Heart right ventricle (tissue), 16 donors: ENCODE measurements around the gene SLC2A1. TPM values are rescaled to one million over a fixed set of nuclear protein-coding genes. Genes with fewer than 3 reads are reported as not detected.

Source experiments
- ATAC-seq, 8 donors: fragments of 200-7000 bp; cut with Tn5 transposase; one replicate each; pipeline ENCODE4 v1.9.1; 2020; ENCODE audit warnings: mild to moderate bottlenecking in 8 of 8, moderate library complexity in 8 of 8, moderate number of reproducible peaks in 1 of 8
- DNase-seq, 2 donors: peaks; one replicate each; pipeline ENCODE4 v3.0.0-alpha.2; 2020
- H3K27ac ChIP-seq, 10 donors: fragments of 200-600 bp; sonication (generic) in 2 of 10; one replicate each; pipeline versions ENCODE4 v1.5.0 to v1.8.0; 2020 to 2022; ENCODE audit warnings: mild to moderate bottlenecking in 3 of 10
- H3K27me3 ChIP-seq, 7 donors: fragments of 200-600 bp; one replicate each; pipeline ENCODE4 v1.8.0; 2021 to 2022; ENCODE audit warnings: mild to moderate bottlenecking in 2 of 7
- H3K36me3 ChIP-seq, 9 donors: fragments of 200-600 bp; sonication (generic) in 1 of 9; one replicate each; pipeline versions ENCODE4 v1.5.0 to v1.8.0; 2020 to 2022; ENCODE audit warnings: mild to moderate bottlenecking in 2 of 9
- H3K4me1 ChIP-seq, 9 donors: fragments of 200-600 bp; sonication (generic) in 1 of 9; one replicate each; pipeline versions ENCODE4 v1.5.0 to v1.8.0; 2020 to 2022; ENCODE audit warnings: mild to moderate bottlenecking in 4 of 9
- H3K4me3 ChIP-seq, 10 donors: fragments of 200-600 bp; sonication (generic) in 2 of 10; one replicate each; pipeline versions ENCODE4 v1.5.0 to v1.8.0; 2020 to 2022; ENCODE audit warnings: mild to moderate bottlenecking in 7 of 10, moderate library complexity in 2 of 10
- H3K9me3 ChIP-seq, 11 donors: fragments of 200-600 bp in 10 of 11; sonication (generic) in 2 of 11; one replicate each; pipeline versions ENCODE4 v1.5.0 to v1.8.0; 2013 to 2022; ENCODE audit warnings: mild to moderate bottlenecking in 2 of 11, control low read depth in 1 of 11, moderate library complexity in 1 of 11
- WGBS, 2 donors: extraction: QIAGEN DNeasy Blood & Tissue Kit; methylation state at CpG; one replicate each; pipeline ENCODE4 v1.1.7; 2013; ENCODE audit warnings: inconsistent platforms in 1 of 2; 5-methylcytosine and 5-hydroxymethylcytosine counted together
- intact Hi-C, 10 donors: fragments of 100-400 bp; cut with DNase I; formaldehyde crosslinking; loops; one replicate each; pipeline versions ENCODE4 v1.11.1 to v1.14.2; 2022
- polyA plus RNA-seq, 2 donors: library from polyadenylated mRNA; stranded (reverse); fragments of 200-250 nt; gene quantifications; one replicate each; pipeline ENCODE4 v1.2.3, GENCODE V29; 2013
- total RNA-seq, 10 donors: library from RNA; stranded (reverse); fragmentation: NEBNext Ultra II Directional in 3 of 10; extraction: Animal tissue kit (Norgen Biotek cat#: 25700) in 3 of 10; gene quantifications; one replicate each; pipeline versions ENCODE4 v1.2.1 to v1.2.4, GENCODE V29; 2021 to 2023
- TF ChIP-seq, protein P1 (sequence below), 9 donors: fragments of 200-600 bp; sonication (generic) in 2 of 9; IDR thresholded peaks; one replicate each; pipeline versions ENCODE4 v1.5.0 to v1.8.0; 2021 to 2022; ENCODE audit warnings: antibody characterized with exemption in 9 of 9, mild to moderate bottlenecking in 5 of 9, moderate library complexity in 1 of 9
- donor health status: Arrhythmogenic right ventricular cardiomyopathy.
- donor health status: ischemic (EF 13 %, LVEDD 7.1; RV severe dilation, severe dysfunction).
- donor health status: healthy with polysubstance abuse.
- donor health status: DM: no; HTN: yes; CAD: no.
- donor health status: DM: no; HTN: no; CAD: no.
- donor health status: ischemic (EF 25% LVEDD 6.9; RV normal size, moderate dysfunction).
- donor health status: ischemic (EF 25% LVEDD 5.7; RV mildly dilated, moderate dysfunction).
- donor health status: healthy.
- donor health status: DM: yes; HTN: yes; CAD: no.
- donor health status: Ischemic cardiomyopathy.
- donor health status: ischemic (EF 35%, LVEDD 5.7; RV mildly dilated, moderate dysfunction).
- donor health status: nonischemic (EF 11% LVEDD 7.7; RV severe dilation, severe dysfunction).
- donor health status: DM: yes; HTN: yes; CAD: no.
- donor health status: PGD.
- donor health status: ischemic (EF 29% LVEDD 5.4; RV normal size, mild dysfunction).
- donor health status: nonischemic (EF 23%, LVEDD 6.1; RV moderate dilation, normal function).

The SLC2A1 gene
- total and polyA plus RNA-seq, 12 donors: 6.7 to 98.7 (median 28.9) TPM

GRCh38 chr1:42993502-42994136, 35.0 kb upstream of the SLC2A1 start:
- DNase-seq (peak; percentile 20 to 42), ATAC-seq (peak; percentile 58 to 99 (median 86))
- no peak overlapping the region for H3K27ac ChIP-seq
- H3K9me3 ChIP-seq: peaks cover 0 to 14% (median 0%) of the 10 kb centered on the region in 11 donors
- WGBS, 2 donors: 58 to 61% methylated on average over 8 of the region's 8 CpGs
- TF ChIP-seq, protein P1, sequence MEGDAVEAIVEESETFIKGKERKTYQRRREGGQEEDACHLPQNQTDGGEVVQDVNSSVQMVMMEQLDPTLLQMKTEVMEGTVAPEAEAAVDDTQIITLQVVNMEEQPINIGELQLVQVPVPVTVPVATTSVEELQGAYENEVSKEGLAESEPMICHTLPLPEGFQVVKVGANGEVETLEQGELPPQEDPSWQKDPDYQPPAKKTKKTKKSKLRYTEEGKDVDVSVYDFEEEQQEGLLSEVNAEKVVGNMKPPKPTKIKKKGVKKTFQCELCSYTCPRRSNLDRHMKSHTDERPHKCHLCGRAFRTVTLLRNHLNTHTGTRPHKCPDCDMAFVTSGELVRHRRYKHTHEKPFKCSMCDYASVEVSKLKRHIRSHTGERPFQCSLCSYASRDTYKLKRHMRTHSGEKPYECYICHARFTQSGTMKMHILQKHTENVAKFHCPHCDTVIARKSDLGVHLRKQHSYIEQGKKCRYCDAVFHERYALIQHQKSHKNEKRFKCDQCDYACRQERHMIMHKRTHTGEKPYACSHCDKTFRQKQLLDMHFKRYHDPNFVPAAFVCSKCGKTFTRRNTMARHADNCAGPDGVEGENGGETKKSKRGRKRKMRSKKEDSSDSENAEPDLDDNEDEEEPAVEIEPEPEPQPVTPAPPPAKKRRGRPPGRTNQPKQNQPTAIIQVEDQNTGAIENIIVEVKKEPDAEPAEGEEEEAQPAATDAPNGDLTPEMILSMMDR (IDR thresholded peaks at IDR 0.05): no peak
- H3K4me3 ChIP-seq: no peak overlapping the region
- H3K4me1 ChIP-seq: peaks cover 0 to 9% (median 0%) of the 10 kb centered on the region in 9 donors
- intact Hi-C loops: no loop called here
- no peaks in the 10 kb centered on the region for H3K27me3 ChIP-seq
- no peaks in the 10 kb centered on the region for H3K36me3 ChIP-seq

GRCh38 chr1:42992054-42992571, 33.4 kb upstream of the SLC2A1 start:
- TF ChIP-seq, protein P1 (IDR thresholded peaks at IDR 0.05): no peak
- no peaks in the 10 kb centered on the region for H3K27me3 ChIP-seq
- H3K9me3 ChIP-seq: peaks cover 0 to 14% (median 0%) of the 10 kb centered on the region in 11 donors
- H3K27ac ChIP-seq: no peak overlapping the region
- ATAC-seq (no peak), DNase-seq (no peak)
- WGBS, 2 donors: 80 to 86% methylated on average over 5 of the region's 5 CpGs
- no peaks in the 10 kb centered on the region for H3K36me3 ChIP-seq
- H3K4me1 ChIP-seq: peaks cover 0 to 9% (median 0%) of the 10 kb centered on the region in 9 donors
- H3K4me3 ChIP-seq: no peak overlapping the region
- intact Hi-C loops: no loop called here

DNA sequence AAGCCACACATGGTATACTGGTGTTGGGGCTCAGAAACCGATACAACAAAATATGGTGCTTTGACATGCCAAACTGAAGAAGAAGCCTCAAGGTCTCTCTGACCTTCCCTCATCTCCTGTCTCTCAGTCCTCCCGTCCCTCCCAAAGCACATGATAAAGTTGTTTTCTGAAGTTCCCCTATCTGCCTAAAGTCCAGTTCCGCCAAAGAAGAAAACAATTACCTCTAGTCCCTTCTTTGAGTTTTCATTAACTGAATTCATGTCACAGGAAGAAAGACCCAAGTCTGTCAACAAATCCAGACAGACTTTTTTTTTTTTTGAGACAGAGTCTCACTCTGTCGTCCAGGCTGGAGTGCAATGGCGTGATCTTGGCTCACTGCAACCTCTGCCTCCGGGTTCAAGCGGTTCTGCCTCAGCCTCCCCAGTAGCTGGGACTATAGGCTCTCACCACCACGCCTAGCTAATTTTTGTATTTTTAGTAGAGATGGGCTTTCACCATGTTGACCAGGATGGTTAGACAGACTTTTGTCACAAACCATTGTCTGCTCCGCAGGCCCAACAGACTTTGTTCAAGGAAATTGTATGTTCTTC, 32.2 kb upstream of the SLC2A1 start:
- intact Hi-C loops: no loop called here
- Histone ChIP-seq H3K36me3 (no peaks in the 10 kb centered on the region), H3K9me3 (peaks cover 0 to 14% (median 0%) of the 10 kb centered on the region in 11 donors), H3K27ac (no peak overlapping the region), H3K4me1 (peaks cover 0 to 9% (median 0%) of the 10 kb centered on the region in 9 donors), H3K27me3 (no peaks in the 10 kb centered on the region), H3K4me3 (no peak overlapping the region)
- DNase-seq (no peak), ATAC-seq (no peak)
- WGBS, 2 donors: 75 to 79% methylated on average over 9 of the region's 9 CpGs
- TF ChIP-seq, protein P1 (IDR thresholded peaks at IDR 0.05): no peak

DNA sequence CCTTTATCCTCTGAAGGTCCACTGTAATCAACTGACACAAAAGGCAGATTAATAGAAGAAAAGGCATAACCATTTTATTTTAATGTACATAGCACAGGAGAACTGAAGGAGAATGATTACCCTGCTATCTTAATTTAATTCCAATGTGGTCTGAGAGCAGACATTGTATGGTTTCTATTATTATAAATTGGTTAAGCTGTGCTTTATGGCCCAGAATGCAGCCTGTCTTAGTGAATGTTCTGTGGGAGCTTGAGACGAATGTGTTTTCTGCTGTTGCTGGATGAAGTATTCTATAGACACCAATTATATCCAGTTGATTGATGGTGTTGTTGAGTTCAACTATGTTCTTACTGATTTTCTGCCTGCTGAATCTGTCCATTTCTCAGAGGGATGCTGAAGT, 25.0 kb upstream of the SLC2A1 start:
- 82 to 88% methylated on average over 1 of the region's 1 CpG for WGBS, 2 donors

More for the DNA sequence above, 25.0 kb upstream of the SLC2A1 start:
- no peak overlapping the region for H3K27ac ChIP-seq
- no peaks in the 10 kb centered on the region for H3K27me3 ChIP-seq
- no peaks in the 10 kb centered on the region for H3K36me3 ChIP-seq
- H3K9me3 ChIP-seq: no peaks in the 10 kb centered on the region
- H3K4me3 ChIP-seq: no peak overlapping the region
- ATAC-seq (no peak), DNase-seq (no peak)
- TF ChIP-seq, protein P1 (IDR thresholded peaks at IDR 0.05): no peak
- H3K4me1 ChIP-seq: peaks cover 0 to 7% (median 0%) of the 10 kb centered on the region in 9 donors
- intact Hi-C loops: no loop called here
